ENCODE measurements around the gene LRP1.

LRP1 gene

DNA sequence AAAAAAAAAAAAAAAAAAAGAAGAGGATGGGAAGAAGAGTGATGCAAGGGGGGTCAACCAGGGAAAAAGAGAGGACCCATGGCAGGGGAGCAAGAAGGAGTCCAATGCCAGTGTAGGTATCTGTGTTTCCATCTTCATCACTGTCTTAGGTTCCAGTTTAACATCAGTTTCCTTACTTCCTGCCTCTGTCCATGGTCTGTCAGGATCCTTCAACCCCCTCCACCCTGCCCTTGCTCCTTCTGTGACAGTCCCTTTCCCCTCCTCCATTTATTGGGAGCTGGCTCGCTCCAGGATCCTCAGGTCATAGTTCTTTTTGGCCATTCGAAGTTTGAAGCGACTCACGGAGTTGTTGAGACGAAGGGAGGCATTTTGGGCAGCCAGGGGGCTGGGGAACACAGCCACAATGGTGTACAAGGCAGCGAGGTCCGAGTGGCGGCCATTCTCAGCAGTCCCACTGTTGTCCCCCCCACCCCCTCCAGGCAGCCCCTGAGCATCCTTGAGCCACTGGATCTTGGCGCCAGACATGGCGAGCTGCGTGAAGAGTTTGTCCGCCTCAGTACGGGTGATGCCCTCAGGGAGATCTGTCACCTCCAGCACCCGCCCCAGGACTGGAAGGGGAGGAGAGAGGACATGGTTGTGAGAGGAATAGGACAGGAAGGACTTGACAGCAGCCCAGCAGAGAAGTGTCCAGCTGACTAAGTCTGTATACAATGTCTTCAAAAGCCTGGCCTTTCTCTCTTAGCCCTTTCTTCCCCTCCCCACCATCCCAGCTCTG is 126.4 kb downstream of the LRP1 start:
- DNase-seq (ENCODE audit: low spot score), result no peak

DNA sequence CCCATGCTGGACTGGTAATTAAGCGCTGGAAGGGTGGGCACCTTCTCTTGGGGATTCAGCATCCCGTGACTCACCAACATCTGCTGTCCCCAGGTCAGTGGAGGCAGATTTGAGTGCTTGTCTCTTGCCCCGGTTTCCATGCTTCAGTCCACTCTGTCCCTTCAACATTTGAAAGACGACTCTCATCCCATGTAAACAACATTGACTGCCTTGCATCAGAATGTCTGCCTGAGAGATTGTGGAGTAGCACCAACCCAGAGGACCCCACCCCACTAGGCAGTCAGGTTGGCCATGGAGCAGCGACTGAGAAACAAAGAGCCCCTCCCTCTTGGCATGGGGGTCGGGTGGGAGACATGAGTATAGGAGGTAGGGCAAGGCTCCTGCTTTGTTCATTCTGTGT is 127.6 kb downstream of the LRP1 start:
- DNase-seq (ENCODE audit: low spot score), result no peak

DNA sequence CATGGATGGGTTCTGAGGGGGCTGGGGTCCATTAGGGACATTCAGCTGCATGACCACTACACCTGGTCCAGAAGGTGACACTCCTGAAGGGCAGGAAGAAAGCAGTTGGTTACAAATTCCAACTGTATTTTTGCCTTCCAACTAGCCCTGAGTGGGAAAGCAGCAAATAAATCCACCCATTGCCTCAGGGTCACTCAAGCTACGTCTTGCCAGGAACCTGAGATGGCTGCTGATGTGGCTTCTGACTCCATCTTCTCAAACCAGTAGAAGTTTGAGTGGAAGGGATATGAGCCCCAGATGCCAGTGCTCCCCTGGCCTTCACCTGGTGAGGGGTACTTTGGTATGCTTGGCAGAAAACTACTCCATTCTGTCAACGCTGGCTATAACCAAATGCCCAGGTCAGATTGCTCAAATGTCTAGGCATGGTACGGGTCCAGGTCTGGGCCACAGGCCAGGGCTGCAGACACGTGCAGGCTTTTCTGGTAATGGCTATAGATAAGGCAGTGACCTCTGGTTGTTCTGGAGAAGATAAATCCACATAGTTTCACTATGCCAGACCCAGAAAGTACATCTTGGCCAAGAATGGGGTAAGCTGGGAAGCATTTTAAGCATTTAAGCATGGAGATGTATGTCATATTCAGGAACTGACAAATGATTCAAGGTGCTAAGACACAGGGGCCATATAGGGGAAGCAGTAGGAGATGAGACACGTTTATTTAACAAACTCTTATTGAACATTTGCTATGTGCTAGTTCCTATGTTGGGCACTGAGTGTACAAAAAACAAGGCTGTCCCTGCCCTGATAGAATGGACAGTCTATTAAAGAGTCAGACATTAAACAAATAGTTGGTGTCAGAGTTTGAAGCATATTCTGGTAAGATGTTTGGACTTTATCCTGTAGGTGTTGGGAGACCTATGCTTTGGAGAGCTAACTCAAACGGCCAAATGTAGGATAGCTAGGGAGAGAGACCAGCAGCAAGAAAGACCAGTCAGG is 131.0 kb downstream of the LRP1 start:
- no peak for DNase-seq (ENCODE audit: low spot score)

DNA sequence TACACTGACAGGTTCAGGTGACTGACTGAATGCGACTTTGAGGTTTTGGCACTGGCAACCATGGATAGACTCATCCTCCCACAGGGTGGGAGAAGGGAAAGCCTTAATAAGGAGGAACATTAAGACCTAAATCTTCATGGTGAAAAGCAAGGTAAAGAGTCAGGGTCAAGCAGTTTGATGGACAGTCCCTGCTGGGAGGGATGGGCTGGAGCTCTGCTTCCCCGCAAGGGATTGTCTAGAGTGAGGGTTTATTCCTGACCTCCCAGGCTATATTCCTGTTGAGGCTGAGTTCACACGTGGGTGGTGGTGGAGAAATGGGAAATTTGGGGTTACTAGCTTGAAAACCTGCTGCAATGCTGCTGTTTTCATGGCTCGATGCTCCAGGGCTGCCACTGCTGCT is 132.1 kb downstream of the LRP1 start:
- no peak for DNase-seq (ENCODE audit: low spot score)

DNA sequence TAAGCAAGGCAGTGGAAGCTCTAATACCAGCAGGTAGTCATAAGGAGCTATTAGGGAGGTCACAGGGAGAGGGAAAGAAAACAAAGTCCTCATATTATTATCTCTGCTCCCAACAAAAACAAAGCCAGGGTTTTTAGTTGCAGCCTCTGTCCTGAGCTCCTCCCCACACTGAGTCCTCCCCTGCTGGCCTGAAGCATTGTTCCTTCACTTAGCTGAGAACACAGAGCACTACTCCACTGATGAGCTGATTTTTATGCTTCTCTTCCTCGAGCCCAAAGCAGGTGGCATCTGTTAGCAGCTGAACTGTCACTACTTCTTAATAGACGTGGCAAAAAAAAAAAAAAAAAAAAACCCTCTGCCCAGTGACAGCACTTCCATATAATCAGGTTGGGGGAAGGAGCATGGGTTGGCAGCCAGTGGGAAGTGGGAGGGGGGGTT is 133.2 kb downstream of the LRP1 start:
- no peak for DNase-seq (ENCODE audit: low spot score)

DNA sequence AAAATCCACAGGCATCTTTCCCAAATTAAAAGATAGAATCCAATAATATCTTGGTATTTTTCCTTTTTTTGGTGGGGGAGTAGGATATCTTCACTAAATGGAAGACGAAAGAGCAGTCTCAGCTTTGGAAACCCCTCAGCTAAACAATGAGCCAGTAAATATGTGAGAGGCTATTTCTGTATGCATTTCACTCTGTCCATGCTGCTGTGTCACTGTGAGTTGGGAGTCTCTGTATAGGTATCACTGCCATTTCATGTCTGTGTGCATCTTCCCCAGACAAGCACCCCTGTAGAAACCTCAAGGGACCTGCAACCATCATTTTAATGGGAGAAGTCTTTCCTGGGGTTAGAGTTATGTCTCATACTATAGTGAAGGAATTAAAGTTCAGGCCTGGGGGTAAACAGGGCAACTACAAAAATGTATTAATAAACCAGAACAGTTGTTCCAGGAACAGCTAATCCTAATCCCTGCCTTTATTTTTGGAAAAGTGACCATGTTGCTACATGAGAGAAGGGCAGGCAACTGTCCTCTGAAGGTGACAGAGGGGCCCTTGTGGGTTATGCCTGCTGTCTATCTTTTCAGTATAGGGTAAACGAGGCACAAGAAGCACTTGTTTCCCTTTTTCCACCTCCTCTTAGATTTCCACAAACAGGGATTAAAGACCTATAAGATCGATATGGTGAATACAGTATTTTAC is 134.0 kb downstream of the LRP1 start:
- DNase-seq (ENCODE audit: low spot score), result no peak

Measured in COLO829 (cell line).